HUES48 (cell line): ENCODE data around the gene LRRC3.

Experiments
- H3K27ac ChIP-seq: one replicate; pipeline ENCODE4 v1.7.0; 2013; ENCODE audit warnings: low read depth, low read length, inconsistent platforms
- H3K27me3 ChIP-seq: 2 replicates; pipeline ENCODE4 v1.6.1; 2013; ENCODE audit warnings: mild to moderate bottlenecking, low read length; ENCODE audit not compliant: control insufficient read depth, insufficient read depth
- H3K36me3 ChIP-seq: 2 replicates; pipeline ENCODE4 v1.6.1; 2013; ENCODE audit warnings: low read length; ENCODE audit not compliant: control insufficient read depth, insufficient read depth
- H3K4me1 ChIP-seq: 2 replicates; pipeline ENCODE4 v1.6.1; 2013; ENCODE audit warnings: mild to moderate bottlenecking, low read length; ENCODE audit not compliant: control insufficient read depth, insufficient read depth
- H3K4me3 ChIP-seq: 2 replicates; pipeline ENCODE4 v1.5.1; 2013; ENCODE audit warnings: mild to moderate bottlenecking, low read depth, low read length
- H3K9ac ChIP-seq: 2 replicates; pipeline ENCODE4 v1.6.1; 2013; ENCODE audit warnings: mild to moderate bottlenecking, low read depth, low read length, moderate library complexity
- H3K9me3 ChIP-seq: 2 replicates; pipeline ENCODE4 v1.6.1; 2013; ENCODE audit warnings: low read length; ENCODE audit not compliant: control insufficient read depth, insufficient read depth

Gene LRRC3

GRCh38 chr21:44462086-44462833 lies 7.0 kb downstream of the LRRC3 start:
- no peak overlapping the region for H3K9ac ChIP-seq
- H3K27me3 ChIP-seq = no peaks in the 10 kb centered on the region
- no peaks in the 10 kb centered on the region for H3K36me3 ChIP-seq
- no peak overlapping the region for H3K27ac ChIP-seq
- no peaks in the 10 kb centered on the region for H3K4me1 ChIP-seq
- H3K4me3 ChIP-seq = no peak overlapping the region
- H3K9me3 ChIP-seq = no peaks in the 10 kb centered on the region

DNA sequence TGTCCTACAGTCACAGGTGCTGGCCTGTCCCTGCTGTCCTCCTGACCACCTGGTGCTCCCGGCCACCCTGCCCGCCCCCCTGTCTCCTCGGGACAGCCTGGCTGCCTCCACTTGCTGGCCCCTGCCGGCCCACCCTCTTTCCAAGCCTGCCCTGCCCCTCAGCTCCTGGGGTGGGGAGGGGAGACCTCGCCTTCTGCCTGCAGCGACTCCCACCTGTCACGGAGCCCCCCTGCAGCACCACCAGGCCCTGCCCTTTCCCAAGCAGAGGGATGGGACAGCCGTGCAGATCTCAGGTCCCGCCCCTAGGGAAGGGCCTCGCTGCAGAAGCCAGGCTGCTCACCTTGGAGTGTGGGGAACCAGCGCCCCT lies 7.5 kb downstream of the LRRC3 start:
- Histone ChIP-seq H3K9me3 (no peaks in the 10 kb centered on the region), H3K36me3 (no peaks in the 10 kb centered on the region), H3K27me3 (no peaks in the 10 kb centered on the region), H3K4me1 (no peaks in the 10 kb centered on the region), H3K9ac (no peak overlapping the region), H3K27ac (no peak overlapping the region), H3K4me3 (no peak overlapping the region)

DNA sequence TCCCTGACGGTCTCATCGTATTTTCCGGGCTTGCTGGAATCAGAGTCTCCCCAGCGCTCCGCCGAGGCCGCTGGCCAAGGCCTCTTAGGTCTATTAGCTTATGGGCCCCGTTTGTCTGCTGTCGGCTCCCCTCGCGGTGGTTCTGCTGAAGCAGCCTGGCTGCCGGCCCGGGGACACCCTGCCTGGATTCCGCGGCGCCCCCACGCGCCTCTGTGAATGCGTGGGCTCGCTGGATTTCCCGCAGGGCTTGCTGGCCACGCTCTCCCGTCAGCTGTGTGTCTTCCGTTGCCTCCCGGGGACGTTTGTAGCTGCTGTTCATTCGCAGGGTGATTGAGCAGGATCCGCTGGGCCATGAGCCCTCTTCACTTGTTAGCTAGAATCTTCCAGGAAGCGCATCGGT lies 8.4 kb downstream of the LRRC3 start:
- H3K4me1 ChIP-seq = no peaks in the 10 kb centered on the region
- no peaks in the 10 kb centered on the region for H3K27me3 ChIP-seq
- H3K36me3 ChIP-seq = no peaks in the 10 kb centered on the region
- no peak overlapping the region for H3K4me3 ChIP-seq
- no peak overlapping the region for H3K9ac ChIP-seq
- no peak overlapping the region for H3K27ac ChIP-seq
- no peaks in the 10 kb centered on the region for H3K9me3 ChIP-seq

- no peaks in the 10 kb centered on the region for H3K36me3 ChIP-seq
- H3K9ac ChIP-seq = no peak overlapping the region
- H3K27ac ChIP-seq = no peak overlapping the region
- H3K9me3 ChIP-seq = no peaks in the 10 kb centered on the region
- no peak overlapping the region for H3K4me3 ChIP-seq
- no peaks in the 10 kb centered on the region for H3K27me3 ChIP-seq
- no peaks in the 10 kb centered on the region for H3K4me1 ChIP-seq
Observed at GRCh38 chr21:44464351-44464750, 9.0 kb downstream of the LRRC3 start.

GRCh38 chr21:44466351-44466954 lies 11.1 kb downstream of the LRRC3 start:
- Histone ChIP-seq H3K4me3 (no peak overlapping the region), H3K4me1 (no peaks in the 10 kb centered on the region), H3K9ac (no peak overlapping the region), H3K27me3 (no peaks in the 10 kb centered on the region), H3K36me3 (no peaks in the 10 kb centered on the region), H3K9me3 (no peaks in the 10 kb centered on the region), H3K27ac (no peak overlapping the region)

GRCh38 chr21:44466996-44467858 lies 11.9 kb downstream of the LRRC3 start:
- H3K4me1 ChIP-seq = no peaks in the 10 kb centered on the region
- H3K4me3 ChIP-seq = no peak overlapping the region
- no peaks in the 10 kb centered on the region for H3K36me3 ChIP-seq
- no peaks in the 10 kb centered on the region for H3K27me3 ChIP-seq
- H3K27ac ChIP-seq = no peak overlapping the region
- no peak overlapping the region for H3K9ac ChIP-seq
- no peaks in the 10 kb centered on the region for H3K9me3 ChIP-seq

DNA sequence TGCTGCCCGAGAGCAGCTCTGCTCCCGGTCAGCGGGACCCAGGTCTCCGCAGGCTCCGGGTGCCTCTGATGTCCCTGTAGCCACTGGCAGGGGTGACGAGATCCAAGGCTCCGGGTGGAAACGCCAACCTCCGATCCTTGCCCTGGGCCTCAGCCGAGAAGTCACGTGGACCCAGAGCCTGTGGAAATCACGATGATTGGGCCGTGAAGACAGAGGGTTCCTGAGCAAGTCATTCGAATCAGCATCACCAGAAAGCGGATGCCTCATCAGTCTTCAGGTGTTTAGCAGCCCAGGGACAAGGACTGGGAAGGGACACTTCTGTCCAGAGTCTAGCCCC lies 12.5 kb downstream of the LRRC3 start:
- no peaks in the 10 kb centered on the region for H3K36me3 ChIP-seq
- H3K27ac ChIP-seq = no peak overlapping the region
- H3K9ac ChIP-seq = no peak overlapping the region
- H3K27me3 ChIP-seq = no peaks in the 10 kb centered on the region
- no peaks in the 10 kb centered on the region for H3K9me3 ChIP-seq
- H3K4me1 ChIP-seq = no peaks in the 10 kb centered on the region
- H3K4me3 ChIP-seq = no peak overlapping the region

DNA sequence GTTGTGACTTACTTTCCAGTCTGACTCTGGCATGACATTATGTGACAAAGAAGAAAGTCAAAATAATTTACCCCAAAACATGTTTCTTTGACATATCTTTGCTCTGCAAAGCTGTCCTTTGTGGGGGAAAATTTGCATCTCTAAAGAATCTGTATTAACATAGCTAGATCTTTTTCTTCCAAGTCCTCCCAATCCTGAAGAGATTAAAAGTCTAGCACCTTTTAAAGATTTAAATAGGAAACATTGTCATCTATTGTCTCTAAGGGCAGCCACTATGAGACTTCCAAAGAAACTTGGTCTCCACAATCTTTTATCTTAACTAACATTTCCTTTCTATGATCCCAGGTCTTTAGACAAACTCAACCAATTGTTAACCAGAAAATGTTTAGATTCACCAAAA lies 16.0 kb downstream of the LRRC3 start:
- H3K9me3 ChIP-seq = no peaks in the 10 kb centered on the region
- H3K27me3 ChIP-seq = no peaks in the 10 kb centered on the region
- H3K36me3 ChIP-seq = no peaks in the 10 kb centered on the region
- H3K9ac ChIP-seq = no peak overlapping the region
- H3K27ac ChIP-seq = peak overlapping the region; percentile 72
- H3K4me1 ChIP-seq = no peaks in the 10 kb centered on the region
- H3K4me3 ChIP-seq = no peak overlapping the region

GRCh38 chr21:44471996-44472395 lies 16.7 kb downstream of the LRRC3 start:
- peak overlapping the region; percentile 72 for H3K27ac ChIP-seq
- H3K9me3 ChIP-seq = no peaks in the 10 kb centered on the region
- no peak overlapping the region for H3K4me3 ChIP-seq
- H3K9ac ChIP-seq = no peak overlapping the region
- no peaks in the 10 kb centered on the region for H3K4me1 ChIP-seq
- H3K27me3 ChIP-seq = no peaks in the 10 kb centered on the region
- H3K36me3 ChIP-seq = no peaks in the 10 kb centered on the region

GRCh38 chr21:44473915-44474555 lies 18.7 kb downstream of the LRRC3 start:
- Histone ChIP-seq H3K36me3 (no peaks in the 10 kb centered on the region), H3K4me3 (no peak overlapping the region), H3K27ac (no peak overlapping the region), H3K27me3 (no peaks in the 10 kb centered on the region), H3K9me3 (no peaks in the 10 kb centered on the region), H3K4me1 (no peaks in the 10 kb centered on the region), H3K9ac (no peak overlapping the region)
